ACC112 (cell line): ENCODE data around the gene ACTN1.
"Not testable (repeated sequence)": the region's sequence is repeated elsewhere in the genome, so short reads cannot be mapped to it uniquely, and the experiment has no call there.

Experiments
- H2AFZ ChIP-seq: fragments of 200-600 bp; sonication (generic); one replicate; pipeline ENCODE4 v1.6.0; 2017; ENCODE audit warnings: antibody characterized with exemption, low read length; ENCODE audit not compliant: unreplicated experiment
- H3K27ac ChIP-seq: fragments of 200-600 bp; sonication (generic); 2 replicates; pipeline ENCODE4 v1.5.1; 2014; ENCODE audit warnings: low read depth, mild to moderate bottlenecking, antibody characterized with exemption, low read length, moderate library complexity
- H3K27me3 ChIP-seq: fragments of 200-600 bp; sonication (generic); 2 replicates; pipeline ENCODE4 v1.6.1; 2014; ENCODE audit warnings: mild to moderate bottlenecking, antibody characterized with exemption, low read length, moderate library complexity, mixed read lengths; ENCODE audit not compliant: insufficient read depth
- H3K36me3 ChIP-seq: fragments of 200-600 bp; sonication (generic); 2 replicates; pipeline ENCODE4 v1.6.1; 2016; ENCODE audit warnings: mild to moderate bottlenecking, antibody characterized with exemption, low read length, moderate library complexity, mixed read lengths; ENCODE audit not compliant: insufficient read depth
- H3K4me1 ChIP-seq: fragments of 200-600 bp; sonication (generic); one replicate; pipeline ENCODE4 v1.6.1; 2016; ENCODE audit warnings: low read length, mixed read lengths; ENCODE audit not compliant: insufficient read depth, unreplicated experiment, control insufficient read depth
- H3K4me3 ChIP-seq: fragments of 200-600 bp; sonication (generic); 2 replicates; pipeline ENCODE4 v1.5.1; 2014; ENCODE audit warnings: mild to moderate bottlenecking, low read depth, low read length
- H3K79me2 ChIP-seq: fragments of 200-600 bp; sonication (generic); one replicate; pipeline ENCODE4 v1.6.0; 2016; ENCODE audit warnings: low read length; ENCODE audit not compliant: control insufficient read depth, unreplicated experiment, insufficient read depth

The ACTN1 gene

DNA sequence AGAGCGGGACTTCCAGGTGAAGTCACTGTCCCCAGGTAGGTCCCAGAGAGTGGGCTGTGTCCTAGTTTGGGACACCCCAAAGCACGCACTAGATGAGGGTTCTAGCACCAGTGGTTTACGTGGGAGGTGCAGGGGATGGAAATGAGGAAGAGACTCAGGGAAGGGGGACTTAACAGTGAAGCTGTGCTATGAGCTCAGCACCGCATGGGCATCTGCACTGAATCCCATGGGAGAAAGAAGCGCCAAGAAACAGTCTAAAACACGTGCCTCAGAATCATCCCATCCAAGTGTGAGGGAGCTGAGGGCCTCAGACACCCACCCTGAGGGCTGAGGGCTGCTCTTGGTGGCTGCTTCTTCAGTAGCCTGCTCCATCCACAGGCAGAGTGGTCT lies 114.7 kb downstream of the ACTN1 start:
- Histone ChIP-seq H3K4me3 (no peak overlapping the region), H3K27me3 (no peaks in the 10 kb centered on the region), H3K4me1 (no peaks in the 10 kb centered on the region), H3K27ac (no peak overlapping the region), H2AFZ (no peak overlapping the region), H3K36me3 (peaks cover 5% of the 10 kb centered on the region; the same call in 1 of the 2 replicates), H3K79me2 (no peaks in the 10 kb centered on the region)

DNA sequence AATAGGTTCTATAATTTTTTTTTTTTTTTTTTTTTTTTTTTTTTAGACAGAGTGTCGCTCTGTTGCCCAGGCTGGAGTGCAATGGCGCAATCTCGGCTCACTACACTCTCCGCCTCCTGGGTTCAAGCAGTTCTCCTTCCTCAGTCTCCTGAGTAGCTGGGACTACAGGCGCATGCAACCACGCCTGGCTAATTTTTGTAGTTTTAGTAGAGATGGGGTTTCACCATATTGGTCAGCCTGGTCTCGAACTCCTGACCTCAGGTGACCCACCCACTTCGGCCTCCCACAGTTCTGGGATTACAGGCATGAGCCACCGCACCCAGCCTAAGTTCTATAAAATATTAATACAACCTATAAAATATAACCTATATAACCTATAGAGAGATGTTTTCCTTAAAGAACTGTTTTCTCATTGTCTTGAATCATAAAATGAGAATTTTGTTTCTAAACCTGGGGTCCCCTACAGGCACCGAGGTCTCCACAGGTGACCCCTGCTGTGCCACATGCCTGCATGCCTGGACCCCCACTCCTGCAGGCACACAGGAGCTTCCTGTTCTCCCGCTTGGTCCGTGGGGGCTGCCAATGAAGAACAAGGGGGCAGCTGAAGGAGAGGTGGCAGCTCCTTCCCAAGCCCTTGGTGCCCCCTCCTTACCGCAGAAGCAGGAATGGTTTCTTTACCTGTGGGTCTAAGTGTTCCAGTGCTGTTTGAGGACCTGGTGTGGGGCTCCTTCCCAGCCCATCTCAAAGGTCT lies 115.3 kb downstream of the ACTN1 start:
- no peak overlapping the region for H2AFZ ChIP-seq

DNA sequence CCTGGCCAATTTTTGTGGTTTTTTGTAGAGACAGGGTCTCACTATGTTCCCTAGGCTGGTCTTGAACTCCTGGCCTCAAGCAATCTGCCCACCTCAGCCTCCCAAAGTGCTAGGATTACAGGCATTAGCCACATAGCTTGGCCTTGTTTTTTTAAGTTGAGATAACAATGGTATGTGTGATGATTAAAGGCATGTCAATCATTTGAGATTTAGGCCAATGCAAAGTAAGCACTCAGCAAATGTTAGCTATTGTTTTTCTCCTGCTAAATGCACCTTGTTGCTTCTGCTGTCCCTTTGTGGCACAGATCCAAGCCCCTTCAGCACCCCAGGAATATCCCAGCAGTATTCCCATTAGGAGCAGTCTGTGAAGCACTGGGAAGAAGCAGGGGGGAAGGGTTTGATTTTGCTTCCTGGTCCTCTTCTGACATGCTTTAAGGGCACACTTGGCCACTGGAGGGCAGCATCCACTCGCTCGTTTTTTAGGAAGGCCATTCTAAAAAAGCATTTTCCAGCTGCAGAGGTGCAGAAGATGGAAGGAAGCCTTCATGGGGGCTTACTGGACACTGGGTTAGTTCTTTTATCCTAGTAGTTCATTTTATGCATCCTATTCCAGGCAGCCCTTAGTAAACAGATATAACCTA lies 116.0 kb downstream of the ACTN1 start:
- H3K27ac ChIP-seq, result no peak overlapping the region
- no peaks in the 10 kb centered on the region for H3K27me3 ChIP-seq
- peaks cover 5% of the 10 kb centered on the region; the same call in 1 of the 2 replicates for H3K36me3 ChIP-seq
- H3K79me2 ChIP-seq, result no peaks in the 10 kb centered on the region
- H3K4me1 ChIP-seq, result no peaks in the 10 kb centered on the region
- no peak overlapping the region for H3K4me3 ChIP-seq
- no peak overlapping the region for H2AFZ ChIP-seq

More for the DNA sequence above, 115.3 kb downstream of the ACTN1 start:
- H3K27ac ChIP-seq, result no peak overlapping the region
- no peaks in the 10 kb centered on the region for H3K27me3 ChIP-seq
- H3K36me3 ChIP-seq, result peaks cover 5% of the 10 kb centered on the region; the same call in 1 of the 2 replicates
- no peaks in the 10 kb centered on the region for H3K4me1 ChIP-seq
- no peak overlapping the region for H3K4me3 ChIP-seq
- H3K79me2 ChIP-seq, result no peaks in the 10 kb centered on the region

DNA sequence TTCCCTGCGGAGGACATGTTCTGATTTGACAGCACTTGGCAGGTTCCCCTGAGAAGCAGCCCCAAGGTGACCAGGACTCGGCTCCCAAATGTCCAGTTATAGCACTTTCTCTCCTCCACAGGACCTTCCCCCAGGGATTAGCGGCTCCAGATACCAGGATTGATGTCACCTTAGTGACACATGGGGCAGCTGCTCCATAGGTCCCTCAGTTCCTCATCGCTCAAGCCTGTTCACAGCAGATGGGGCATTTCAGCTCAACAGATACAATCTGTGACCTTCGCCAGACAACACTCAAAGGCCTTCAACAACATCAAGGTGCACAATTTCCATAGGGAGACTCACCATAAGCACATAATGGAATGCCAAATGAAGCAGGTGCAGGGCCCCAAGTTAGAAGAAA lies 118.3 kb downstream of the ACTN1 start:
- H2AFZ ChIP-seq, result no peak overlapping the region
- no peaks in the 10 kb centered on the region for H3K79me2 ChIP-seq
- no peak overlapping the region for H3K27ac ChIP-seq
- H3K4me1 ChIP-seq, result no peaks in the 10 kb centered on the region
- peaks cover 3% of the 10 kb centered on the region; the same call in 1 of the 2 replicates for H3K36me3 ChIP-seq
- H3K4me3 ChIP-seq, result no peak overlapping the region
- H3K27me3 ChIP-seq, result no peaks in the 10 kb centered on the region

DNA sequence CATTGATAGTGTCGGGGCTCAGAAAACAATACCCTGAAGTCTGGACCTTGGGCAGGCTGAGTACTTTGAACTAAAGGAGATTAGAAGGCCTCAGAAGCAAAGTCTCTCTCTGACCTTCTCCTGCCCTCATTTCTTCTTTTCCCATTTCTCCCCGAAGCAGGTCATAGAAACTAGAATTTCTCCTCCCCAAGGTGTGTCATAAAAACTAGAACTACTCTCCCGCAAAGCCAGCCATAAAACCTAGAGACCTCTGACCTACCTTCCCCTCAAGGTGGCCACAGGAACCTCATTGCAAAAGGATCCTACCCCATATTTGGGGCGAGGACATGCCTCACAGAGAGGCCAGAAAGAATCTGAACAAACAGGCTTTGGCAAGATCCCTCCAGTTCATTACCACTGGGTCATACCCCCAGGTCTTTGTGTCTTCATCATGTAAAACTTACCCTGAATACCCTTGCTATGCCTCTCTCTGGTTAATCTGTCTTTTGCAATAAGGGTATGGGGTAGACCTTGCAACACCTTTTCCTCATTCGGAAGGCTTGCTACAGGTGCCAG lies 121.5 kb downstream of the ACTN1 start:
- Histone ChIP-seq H3K4me1 (no peaks in the 10 kb centered on the region), H3K79me2 (no peaks in the 10 kb centered on the region), H3K36me3 (no peaks in the 10 kb centered on the region), H3K27me3 (no peaks in the 10 kb centered on the region), H3K4me3 (no peak overlapping the region), H3K27ac (no peak overlapping the region), H2AFZ (no peak overlapping the region)

DNA sequence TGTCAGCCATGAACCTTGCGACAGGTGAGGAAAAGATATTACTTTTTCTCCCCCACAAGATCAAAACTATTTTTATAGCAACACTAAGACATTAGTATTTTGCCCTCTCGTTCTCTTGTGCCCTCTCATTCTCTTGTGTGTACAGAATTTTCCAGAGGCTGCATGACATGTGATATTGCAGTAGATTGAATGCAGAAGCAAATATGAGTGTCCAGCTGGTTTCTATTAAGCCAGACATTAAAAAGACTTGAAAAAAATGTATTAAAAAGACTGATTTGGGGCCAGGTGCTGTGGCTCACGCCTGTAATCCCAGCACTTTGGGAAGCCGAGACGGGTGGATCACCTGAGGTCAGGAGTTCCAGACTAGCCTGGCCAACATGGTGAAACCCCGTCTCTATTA lies 122.5 kb downstream of the ACTN1 start:
- no peaks in the 10 kb centered on the region for H3K4me1 ChIP-seq
- H3K79me2 ChIP-seq, result no peaks in the 10 kb centered on the region
- H2AFZ ChIP-seq, result no peak overlapping the region
- H3K4me3 ChIP-seq, result no peak overlapping the region
- no peak overlapping the region for H3K27ac ChIP-seq
- H3K36me3 ChIP-seq, result no peaks in the 10 kb centered on the region
- no peaks in the 10 kb centered on the region for H3K27me3 ChIP-seq

DNA sequence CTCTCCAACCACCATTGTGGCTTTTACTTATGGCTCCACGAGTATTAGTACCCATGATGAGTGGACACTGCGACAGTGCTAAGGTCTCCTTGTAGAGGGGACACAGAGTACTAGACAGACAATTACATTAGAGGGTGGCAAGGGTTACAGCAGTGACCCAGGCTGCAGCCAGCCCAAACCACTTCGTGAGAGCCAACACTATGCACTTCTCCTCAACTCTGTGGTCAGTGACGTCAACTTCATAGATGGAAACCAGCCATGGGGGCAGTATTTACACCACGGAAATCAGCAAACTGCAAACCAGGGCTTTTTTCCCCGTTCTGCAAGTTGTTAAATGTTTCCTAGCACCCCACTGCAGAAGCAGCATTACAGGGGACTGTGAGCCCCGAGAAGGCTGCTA lies 124.7 kb downstream of the ACTN1 start:
- Histone ChIP-seq H3K4me3 (no peak overlapping the region), H2AFZ (no peak overlapping the region), H3K27ac (no peak overlapping the region), H3K27me3 (no peaks in the 10 kb centered on the region), H3K4me1 (no peaks in the 10 kb centered on the region), H3K36me3 (no peaks in the 10 kb centered on the region), H3K79me2 (no peaks in the 10 kb centered on the region)

DNA sequence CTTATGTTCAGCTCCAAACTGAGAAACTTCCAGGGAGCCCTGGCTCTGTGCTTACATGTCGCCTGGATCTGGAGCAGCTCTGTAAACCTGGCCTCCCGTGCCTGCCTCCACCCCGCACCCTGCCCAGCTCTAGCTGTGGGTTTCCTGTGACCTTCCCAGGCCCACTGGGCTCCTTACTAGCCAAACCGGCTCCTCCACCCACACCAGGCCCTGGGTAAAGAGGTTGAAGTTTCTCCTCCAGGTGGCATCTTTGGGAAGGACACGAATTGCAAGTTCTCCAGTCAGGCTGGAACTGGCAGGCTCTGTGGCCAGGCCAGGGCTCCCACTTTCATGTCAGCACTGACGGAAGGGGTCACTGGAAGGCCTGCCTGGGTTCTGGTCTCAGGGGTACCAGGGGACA lies 125.4 kb downstream of the ACTN1 start:
- Histone ChIP-seq H3K27ac (no peak overlapping the region), H3K4me3 (no peak overlapping the region), H3K79me2 (no peaks in the 10 kb centered on the region), H3K4me1 (no peaks in the 10 kb centered on the region), H3K27me3 (no peaks in the 10 kb centered on the region), H2AFZ (no peak overlapping the region), H3K36me3 (no peaks in the 10 kb centered on the region)

DNA sequence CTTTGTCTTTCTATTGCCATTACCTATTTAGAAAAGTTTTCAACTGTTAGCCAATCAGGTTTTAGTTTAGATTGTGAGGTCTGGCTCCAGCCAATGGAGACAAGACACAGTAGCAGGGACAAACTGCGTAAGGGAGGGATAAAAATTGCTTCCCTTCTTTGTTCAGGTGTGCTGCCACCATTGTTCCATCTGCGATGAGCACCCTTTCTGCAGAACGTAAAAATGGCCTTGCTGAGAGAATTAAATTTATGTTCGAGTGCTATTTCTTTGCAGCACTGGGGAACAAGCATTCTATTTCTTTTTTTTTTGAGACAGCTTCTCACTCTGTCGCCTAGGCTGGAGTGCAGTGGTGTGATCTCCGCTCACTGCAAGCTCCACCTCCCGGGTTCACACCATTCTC lies 126.6 kb downstream of the ACTN1 start:
- H3K27ac ChIP-seq, H3K4me1 ChIP-seq, H3K36me3 ChIP-seq, H2AFZ ChIP-seq, H3K79me2 ChIP-seq, H3K4me3 ChIP-seq, H3K27me3 ChIP-seq: not testable (repeated sequence)

DNA sequence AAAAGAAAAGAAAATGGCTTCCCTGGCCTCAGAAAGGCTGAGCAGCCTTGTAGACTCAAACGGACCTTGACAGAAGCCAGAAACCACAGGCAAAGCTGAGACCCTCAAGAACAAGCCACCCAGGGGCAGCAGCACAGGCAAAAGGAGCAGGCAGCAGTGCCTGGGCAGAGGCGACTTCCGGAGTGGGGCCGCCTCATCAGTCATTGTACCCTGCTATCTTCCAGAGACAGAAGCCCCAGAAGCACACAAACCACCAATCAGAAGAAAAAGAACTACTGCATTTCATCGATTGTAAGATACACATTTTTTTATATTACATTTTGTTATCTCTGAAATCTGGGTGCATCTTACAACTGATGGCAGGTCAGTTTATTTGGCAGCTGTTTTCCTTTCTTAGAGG lies 128.0 kb downstream of the ACTN1 start:
- Histone ChIP-seq H3K36me3 (no peaks in the 10 kb centered on the region), H3K79me2 (no peaks in the 10 kb centered on the region), H3K27ac (no peak overlapping the region), H3K4me1 (no peaks in the 10 kb centered on the region), H3K4me3 (no peak overlapping the region), H3K27me3 (no peaks in the 10 kb centered on the region), H2AFZ (no peak overlapping the region)

DNA sequence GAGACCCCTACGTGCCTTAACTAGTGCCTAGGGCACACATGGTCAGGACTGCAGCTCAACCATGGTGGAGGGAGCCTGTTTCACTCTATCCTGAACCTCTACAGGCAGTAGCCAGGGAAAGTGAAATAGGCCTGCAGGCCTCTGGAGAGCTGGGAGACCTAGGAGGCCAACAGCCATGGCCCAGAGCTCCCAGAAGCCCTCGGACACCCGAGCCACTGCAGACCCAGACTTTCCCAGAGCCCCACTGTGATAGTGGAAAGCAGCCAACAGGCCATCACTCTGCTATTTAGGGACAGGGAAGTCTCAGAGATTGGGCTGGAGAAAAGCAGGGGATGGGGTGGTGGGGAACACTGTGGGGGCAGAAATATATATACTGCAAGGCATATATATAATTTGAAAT lies 129.7 kb downstream of the ACTN1 start:
- Histone ChIP-seq H3K79me2 (no peaks in the 10 kb centered on the region), H3K4me3 (no peak overlapping the region), H3K27me3 (no peaks in the 10 kb centered on the region), H3K27ac (no peak overlapping the region), H3K4me1 (no peaks in the 10 kb centered on the region), H3K36me3 (no peaks in the 10 kb centered on the region), H2AFZ (no peak overlapping the region)
